GM12875 (cell line): ENCODE results near the gene SIPA1L3.

Experiments used
- H3K4me3 ChIP-seq: one replicate; pipeline ENCODE4 v1.5.1; 2011; ENCODE audit warnings: low read depth, low read length, control low read depth
- CTCF ChIP-seq: IDR thresholded peaks from 2 replicates; pipeline ENCODE4 v1.5.1; 2011; ENCODE audit warnings: low read depth, mild to moderate bottlenecking, control low read depth, inconsistent platforms, low read length, moderate library complexity, borderline replicate concordance; ENCODE audit not compliant: insufficient read depth

The SIPA1L3 gene

GRCh38 chr19:38142176-38143035 is 235.4 kb downstream of the SIPA1L3 start:
- TF ChIP-seq CTCF, result peak; percentile 75
- H3K4me3 ChIP-seq, result no peak overlapping the region

- no peak for TF ChIP-seq CTCF
- no peak overlapping the region for H3K4me3 ChIP-seq
Measured at GRCh38 chr19:38143847-38144246, 236.8 kb downstream of the SIPA1L3 start.

GRCh38 chr19:38144667-38145066 is 237.7 kb downstream of the SIPA1L3 start:
- no peak for TF ChIP-seq CTCF
- H3K4me3 ChIP-seq, result no peak overlapping the region

- TF ChIP-seq CTCF, result no peak
Measured at GRCh38 chr19:38145623-38146022, 238.6 kb downstream of the SIPA1L3 start.

GRCh38 chr19:38148337-38148736 is 241.3 kb downstream of the SIPA1L3 start:
- TF ChIP-seq CTCF, result no peak
- no peak overlapping the region for H3K4me3 ChIP-seq

More at GRCh38 chr19:38145623-38146022, 238.6 kb downstream of the SIPA1L3 start:
- no peak overlapping the region for H3K4me3 ChIP-seq

- no peak for TF ChIP-seq CTCF
- H3K4me3 ChIP-seq, result no peak overlapping the region
Measured at GRCh38 chr19:38149661-38150061, 242.7 kb downstream of the SIPA1L3 start.

- no peak for TF ChIP-seq CTCF
- no peak overlapping the region for H3K4me3 ChIP-seq
Measured at GRCh38 chr19:38151242-38151641, 244.2 kb downstream of the SIPA1L3 start.
